ENCODE data around the gene GRM2.

GRM2 gene

GRCh38 chr3:51709675-51710074 is 2.8 kb downstream of the GRM2 start:
- TF ChIP-seq CTCF (IDR thresholded peaks at IDR 0.05; ENCODE audit: low read depth, low read length, missing control alignments), result no peak

GRCh38 chr3:51710631-51711351 is 3.9 kb downstream of the GRM2 start:
- no peak for TF ChIP-seq CTCF (IDR thresholded peaks at IDR 0.05; ENCODE audit: low read depth, low read length, missing control alignments)
- H3K4me3 ChIP-seq (ENCODE audit: low read depth, low read length), result no peak overlapping the region
- no peak for DNase-seq (ENCODE audit: low read depth)

More at GRCh38 chr3:51709675-51710074, 2.8 kb downstream of the GRM2 start:
- DNase-seq (ENCODE audit: low read depth), result no peak
- no peak overlapping the region for H3K4me3 ChIP-seq (ENCODE audit: low read depth, low read length)

- no peak for TF ChIP-seq CTCF (IDR thresholded peaks at IDR 0.05; ENCODE audit: low read depth, low read length, missing control alignments)
- H3K4me3 ChIP-seq (ENCODE audit: low read depth, low read length), result no peak overlapping the region
- DNase-seq (ENCODE audit: low read depth), result no peak
Observed at GRCh38 chr3:51711352-51712037, 4.6 kb downstream of the GRM2 start.

- no peak for DNase-seq (ENCODE audit: low read depth)
- H3K4me3 ChIP-seq (ENCODE audit: low read depth, low read length), result no peak overlapping the region
- TF ChIP-seq CTCF (IDR thresholded peaks at IDR 0.05; ENCODE audit: low read depth, low read length, missing control alignments), result no peak
Observed at GRCh38 chr3:51712038-51712420, 5.2 kb downstream of the GRM2 start.

GRCh38 chr3:51712511-51712931 is 5.7 kb downstream of the GRM2 start:
- no peak for TF ChIP-seq CTCF (IDR thresholded peaks at IDR 0.05; ENCODE audit: low read depth, low read length, missing control alignments)
- H3K4me3 ChIP-seq (ENCODE audit: low read depth, low read length), result no peak overlapping the region
- no peak for DNase-seq (ENCODE audit: low read depth)

- H3K4me3 ChIP-seq (ENCODE audit: low read depth, low read length), result no peak overlapping the region
- TF ChIP-seq CTCF (IDR thresholded peaks at IDR 0.05; ENCODE audit: low read depth, low read length, missing control alignments), result no peak
- DNase-seq (ENCODE audit: low read depth), result no peak
Observed at GRCh38 chr3:51712963-51713362, 6.1 kb downstream of the GRM2 start.
